Endothelial cell of umbilical vein (primary cell): ENCODE results near the gene RALA. TPM values are rescaled to one million over a fixed set of nuclear protein-coding genes. Genes with fewer than 3 reads are reported as not detected.

Experiments
- BruUV-seq: library from RNA; stranded (reverse); fragments of 400-500 nt; replicated peaks from 2 replicates; lab custom pipeline; 2021; lab: Mats Ljungman, UMichigan
- CTCF ChIA-PET: fragments of 300-600, 350-600 bp; sonication (Branson Sonifier 250); formaldehyde crosslinking; loops from one replicate; lab custom pipeline; 2021; ENCODE audit warnings: antibody characterized with exemption, inconsistent platforms; lab: Charles Lee
- POLR2A ChIA-PET: fragments of 300-600, 350-600 bp; sonication (Branson Sonifier 250); formaldehyde crosslinking; loops from one replicate; lab custom pipeline; 2021; ENCODE audit warnings: antibody characterized with exemption, inconsistent platforms; lab: Charles Lee
- DNase-seq: peaks from one replicate; pipeline ENCODE4 v3.0.0-alpha.2; 2011; ENCODE audit warnings: low read depth, low spot score
- FAIRE-seq: peaks from 2 replicates; lab custom pipeline; 2011; peaks lifted over from hg19 to GRCh38; lab: Jason Lieb, UNC
- H2AFZ ChIP-seq: 2 replicates; pipeline ENCODE4 v1.6.0; 2012; ENCODE audit warnings: low read depth, low read length, control low read depth, inconsistent platforms
- H3K27ac ChIP-seq: 2 replicates; pipeline ENCODE4 v1.5.1; 2011; ENCODE audit warnings: low read depth, mild to moderate bottlenecking, control low read depth, low read length, moderate library complexity; ENCODE audit not compliant: insufficient read depth
- H3K27me3 ChIP-seq, 2 experiments: 2 replicates each; pipeline versions ENCODE4 v1.6.0 to v1.6.1; 2011; ENCODE audit warnings: low read length in 2 of 2, mixed read lengths in 1 of 2; ENCODE audit not compliant: control insufficient read depth in 2 of 2, insufficient read depth in 2 of 2
- H3K36me3 ChIP-seq, 2 experiments: 2 replicates in 1 of 2; 3 replicates in 1 of 2; pipeline ENCODE4 v1.5.1; 2011; ENCODE audit warnings: low read length in 2 of 2, mild to moderate bottlenecking in 1 of 2, moderate library complexity in 1 of 2; ENCODE audit not compliant: control insufficient read depth in 2 of 2, insufficient read depth in 2 of 2; ENCODE audit errors: extremely low read depth in 1 of 2
- H3K4me1 ChIP-seq: 3 replicates; pipeline ENCODE4 v1.5.1; 2011; ENCODE audit warnings: mild to moderate bottlenecking, low read length; ENCODE audit not compliant: control insufficient read depth, insufficient read depth; ENCODE audit errors: extremely low read depth
- H3K4me2 ChIP-seq: 2 replicates; pipeline ENCODE4 v1.6.1; 2011; ENCODE audit warnings: low read length, control low read depth, mixed read lengths; ENCODE audit not compliant: insufficient read depth
- H3K4me3 ChIP-seq, 3 experiments: fragments of 200-600 bp in 1 of 3; sonication (generic), shearing (Covaris generic) in 1 of 3; replicated peaks in 1 of 3; 2 replicates each; pipeline ENCODE4 v1.5.1; 2011 to 2016; ENCODE audit warnings: control low read depth in 3 of 3, low read length in 3 of 3, mild to moderate bottlenecking in 2 of 3, inconsistent platforms in 1 of 3, low read depth in 1 of 3, moderate library complexity in 1 of 3; ENCODE audit not compliant: insufficient read depth in 1 of 3
- H3K79me2 ChIP-seq: 2 replicates; pipeline ENCODE4 v1.6.0; 2012; ENCODE audit warnings: low read length, inconsistent platforms; ENCODE audit not compliant: control insufficient read depth, insufficient read depth
- H3K9ac ChIP-seq: replicated peaks from 2 replicates; pipeline ENCODE3; 2011; ENCODE audit warnings: low read length, control low read depth; ENCODE audit not compliant: insufficient read depth; ENCODE audit errors: extremely low read depth
- H3K9me1 ChIP-seq: replicated peaks from 3 replicates; pipeline ENCODE4 v1.6.0; 2011; ENCODE audit warnings: mild to moderate bottlenecking, low read length; ENCODE audit not compliant: control insufficient read depth, insufficient read depth; ENCODE audit errors: extremely low read depth
- H3K9me3 ChIP-seq: replicated peaks from 2 replicates; pipeline ENCODE4 v1.5.1; 2012; ENCODE audit warnings: low read length, inconsistent platforms; ENCODE audit not compliant: control insufficient read depth, insufficient read depth
- H4K20me1 ChIP-seq: replicated peaks from 2 replicates; pipeline ENCODE3; 2011; ENCODE audit warnings: mild to moderate bottlenecking, low read length; ENCODE audit not compliant: control insufficient read depth, insufficient read depth; ENCODE audit errors: extremely low read depth
- CTCF ChIP-seq, 2 donors: IDR thresholded peaks; 1 replicate in 1 of 2; 2 replicates in 1 of 2; pipeline ENCODE4 v1.5.1; 2011; ENCODE audit warnings: low read length in 2 of 2, mild to moderate bottlenecking in 2 of 2, moderate library complexity in 2 of 2, control low read depth in 1 of 2, inconsistent platforms in 1 of 2, low read depth in 1 of 2; ENCODE audit not compliant: insufficient read depth in 1 of 2; ENCODE audit errors: extremely low read depth in 1 of 2
- EZH2 ChIP-seq: IDR thresholded peaks from 2 replicates; pipeline ENCODE4 v1.6.1; 2012; ENCODE audit warnings: borderline replicate concordance, low read depth, mild to moderate bottlenecking, moderate library complexity, low read length, inconsistent platforms; ENCODE audit not compliant: severe bottlenecking
- FOS ChIP-seq: IDR thresholded peaks from 2 replicates; pipeline ENCODE4 v1.6.1; 2011; ENCODE audit warnings: mild to moderate bottlenecking, low read length, moderate library complexity, borderline replicate concordance; ENCODE audit not compliant: insufficient read depth
- GATA2 ChIP-seq: IDR thresholded peaks from 2 replicates; pipeline ENCODE4 v1.7.0; 2011; ENCODE audit warnings: low read depth, mild to moderate bottlenecking, moderate library complexity, mixed read lengths, low read length; ENCODE audit not compliant: insufficient read length, insufficient read depth
- JUN ChIP-seq: IDR thresholded peaks from 2 replicates; pipeline ENCODE4 v1.6.1; 2011; ENCODE audit warnings: borderline replicate concordance, low read depth; ENCODE audit not compliant: insufficient read length, insufficient read depth
- MYC ChIP-seq: IDR thresholded peaks from one replicate; pipeline ENCODE4 v1.6.1; 2011; ENCODE audit warnings: mild to moderate bottlenecking, low read depth, low read length
- POLR2A ChIP-seq: IDR thresholded peaks from 2 replicates; pipeline ENCODE4 v1.6.1; 2012; ENCODE audit warnings: low read depth, mild to moderate bottlenecking, control low read depth, low read length
- POLR2AphosphoS5 ChIP-seq: IDR thresholded peaks from 2 replicates; pipeline ENCODE4 v1.6.1; 2012; ENCODE audit warnings: low read depth, mild to moderate bottlenecking, control low read depth, low read length, moderate library complexity; ENCODE audit not compliant: insufficient read depth
- dilution Hi-C: fragments of 300-500 bp; cut with MboI; formaldehyde crosslinking; loops from one replicate; pipeline ENCODE4 v1.15.0; 2019; ENCODE audit warnings: low sequenced_read_pairs; ENCODE audit not compliant: extremely low pct_ligation_motif_present
- intact Hi-C: fragments of 100-400 bp; cut with micrococcal nuclease; formaldehyde crosslinking; loops from one replicate; pipeline ENCODE4 v1.10.0; 2022
- polyA plus RNA-seq, 4 experiments: library from polyadenylated mRNA; depleted of rRNA in 3 of 4; stranded (reverse) in 3 of 4; unstranded in 1 of 4; fragments of >200 nt; gene quantifications; 2 replicates each; pipeline versions ENCODE4 v1.2.1 to v1.2.3, GENCODE V29; 2011 to 2012; ENCODE audit warnings: missing spikeins in 1 of 4
- total RNA-seq: library from RNA; stranded (reverse); gene quantifications from 2 replicates; pipeline ENCODE4 v1.2.3, GENCODE V29; 2021

The RALA gene
- total and polyA plus RNA-seq, 2 donors (not counting 3 experiments of a cell fraction or from before 2014, with no cell fraction given), result 91.1 to 191 TPM

- H3K27ac ChIP-seq, result no peak overlapping the region
- ChIA-PET POLR2A (no interaction called here), CTCF (interaction anchor here (0.8 to 1.9 kb wide), 2 partner anchors 13 to 57 kb away, joined by 3 to 13 read pairs; no protein-coding TSS in a partner anchor)
- intact Hi-C loops (no loop called here), dilution Hi-C loops (no loop called here)
- H4K20me1 ChIP-seq, result peaks cover 33% of the 10 kb centered on the region
- peaks cover 100% of the 10 kb centered on the region for H3K79me2 ChIP-seq
- H3K9ac ChIP-seq, result no peak overlapping the region
- no peak for DNase-seq
- H2AFZ ChIP-seq, result no peak overlapping the region
- H3K9me1 ChIP-seq, result peaks cover 4% of the 10 kb centered on the region
- no peak for FAIRE-seq
- TF ChIP-seq JUN, result no peak
- no peak for TF ChIP-seq MYC
- TF ChIP-seq POLR2A, result no peak
- no peak for TF ChIP-seq FOS
- TF ChIP-seq POLR2AphosphoS5, result no peak
- no peak for TF ChIP-seq EZH2
- no peak for TF ChIP-seq CTCF (IDR thresholded peaks at IDR 0.05; ENCODE audit: extremely low read depth in 1 of 2, insufficient read depth in 1 of 2, low read depth in 1 of 2, low read length in 2 of 2)
- no peak for TF ChIP-seq GATA2
- no peak overlapping the region for H3K4me2 ChIP-seq
- H3K27me3 ChIP-seq, result no peaks in the 10 kb centered on the region
- H3K4me1 ChIP-seq, result peaks cover 42% of the 10 kb centered on the region
- peaks cover 2 to 15% of the 10 kb centered on the region in 2 experiments for H3K36me3 ChIP-seq
- no peak overlapping the region for H3K4me3 ChIP-seq
- H3K9me3 ChIP-seq, result no peaks in the 10 kb centered on the region
- no TSS peak for BruUV-seq
These were observed 14.0 kb downstream of the RALA start for GRCh38 chr7:39637400-39637799.
